Ishikawa (cell line): Measurements from ENCODE around the gene MRPS31.

Experiments used
- CEBPB ChIP-seq: IDR thresholded peaks from 2 replicates; pipeline ENCODE4 v1.6.1; 2012
- CREB1 ChIP-seq: IDR thresholded peaks from 2 replicates; pipeline ENCODE4 v1.6.1; 2012; ENCODE audit warnings: low read depth
- EGR1 ChIP-seq: IDR thresholded peaks from 2 replicates; pipeline ENCODE4 v1.6.1; 2012
- EP300 ChIP-seq: IDR thresholded peaks from 2 replicates; pipeline ENCODE4 v1.6.1; 2012; ENCODE audit warnings: borderline replicate concordance
- FOXM1 ChIP-seq: IDR thresholded peaks from 2 replicates; pipeline ENCODE4 v1.6.1; 2012; ENCODE audit warnings: low read depth, borderline replicate concordance
- MAX ChIP-seq: IDR thresholded peaks from 2 replicates; pipeline ENCODE4 v1.6.1; 2012
- NFIC ChIP-seq: IDR thresholded peaks from 2 replicates; pipeline ENCODE4 v1.6.1; 2012
- RAD21 ChIP-seq: IDR thresholded peaks from 2 replicates; pipeline ENCODE4 v1.6.1; 2012; ENCODE audit warnings: low read depth
- REST ChIP-seq: IDR thresholded peaks from 2 replicates; pipeline ENCODE4 v1.6.1; 2012; ENCODE audit warnings: low read depth, mild to moderate bottlenecking
- TAF1 ChIP-seq: IDR thresholded peaks from 2 replicates; pipeline ENCODE4 v1.6.1; 2012; ENCODE audit warnings: low read depth, mild to moderate bottlenecking
- TCF12 ChIP-seq: IDR thresholded peaks from 2 replicates; pipeline ENCODE4 v1.6.1; 2012; ENCODE audit warnings: low read depth
- TEAD4 ChIP-seq: IDR thresholded peaks from 2 replicates; pipeline ENCODE4 v1.6.1; 2012
- USF1 ChIP-seq: IDR thresholded peaks from 2 replicates; pipeline ENCODE4 v1.6.1; 2012
- YY1 ChIP-seq: IDR thresholded peaks from 2 replicates; pipeline ENCODE4 v1.6.1; 2012; ENCODE audit warnings: low read depth
- ZBTB7A ChIP-seq: IDR thresholded peaks from 2 replicates; pipeline ENCODE4 v1.6.1; 2012; ENCODE audit warnings: low read depth

MRPS31 gene

GRCh38 chr13:40786568-40786996 is 15.6 kb upstream of the MRPS31 start:
- TF ChIP-seq EGR1 (no peak), TAF1 (no peak), CREB1 (no peak), USF1 (no peak), EP300 (no peak), YY1 (no peak), REST (no peak), TEAD4 (no peak), CEBPB (no peak), MAX (no peak), ZBTB7A (no peak), NFIC (no peak), RAD21 (no peak), TCF12 (no peak), FOXM1 (no peak)

GRCh38 chr13:40784540-40784939 is 13.6 kb upstream of the MRPS31 start:
- TF ChIP-seq MAX = no peak
- TF ChIP-seq CREB1 = no peak
- TF ChIP-seq REST = no peak
- no peak for TF ChIP-seq YY1

GRCh38 chr13:40781717-40782116 is 10.7 kb upstream of the MRPS31 start:
- TF ChIP-seq USF1 (no peak), TEAD4 (no peak), CREB1 (no peak), RAD21 (no peak), YY1 (no peak), TCF12 (no peak), FOXM1 (no peak)

- no peak for TF ChIP-seq EGR1
- TF ChIP-seq EP300 = no peak
- no peak for TF ChIP-seq RAD21
- no peak for TF ChIP-seq FOXM1
- no peak for TF ChIP-seq CREB1
- no peak for TF ChIP-seq TAF1
- TF ChIP-seq MAX = no peak
- no peak for TF ChIP-seq NFIC
- TF ChIP-seq ZBTB7A = no peak
- no peak for TF ChIP-seq USF1
- TF ChIP-seq REST = no peak
- TF ChIP-seq TCF12 = no peak
- TF ChIP-seq TEAD4 = no peak
- TF ChIP-seq CEBPB = no peak
- no peak for TF ChIP-seq YY1
Measured at GRCh38 chr13:40780822-40781401, 9.9 kb upstream of the MRPS31 start.
